NT2/D1 (cell line): ENCODE results near the gene PON1.

Experiments
- SUZ12 ChIP-seq: IDR thresholded peaks from 2 replicates; pipeline ENCODE4 v1.6.1; 2011; ENCODE audit not compliant: insufficient read length, insufficient read depth; ENCODE audit errors: extremely low read depth
- YY1 ChIP-seq: IDR thresholded peaks from 2 replicates; pipeline ENCODE4 v1.6.1; 2011; ENCODE audit not compliant: insufficient read length, insufficient read depth

- TF ChIP-seq YY1 (no peak), SUZ12 (no peak)
These were observed 56.6 kb downstream of the PON1 start for GRCh38 chr7:95267754-95268153.
